NCI-H524 treated with DMSO at 0.1 percent for 48 hours (cell line): Measurements from ENCODE around the gene CDH8.
"Not testable (repeated sequence)": the region's sequence is repeated elsewhere in the genome, so short reads cannot be mapped to it uniquely, and the experiment has no call there.

ENCODE experiments used
- DNase-seq: peaks from one replicate; lab custom pipeline; 2025; lab: John Stamatoyannopoulos, UW

CDH8 gene

DNA sequence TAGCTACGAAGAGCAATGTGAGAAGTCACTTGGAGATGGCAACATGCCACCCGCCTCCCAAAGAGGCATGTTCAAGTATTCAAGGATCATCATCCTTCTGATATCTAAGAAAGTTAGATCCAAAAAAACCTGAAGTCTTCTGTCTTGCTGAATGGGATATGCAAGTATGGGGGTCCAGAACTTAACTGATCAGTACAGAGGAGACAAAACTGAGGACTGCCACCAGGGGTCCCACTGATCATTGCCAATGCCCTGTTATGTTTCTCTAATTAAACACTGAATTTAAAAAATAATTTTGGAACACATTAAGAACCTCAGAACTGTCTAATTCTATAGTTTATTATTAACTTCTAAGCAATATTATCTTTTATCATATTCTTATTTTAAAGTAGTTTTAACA, 99.7 kb downstream of the CDH8 start:
- no peak for DNase-seq

DNA sequence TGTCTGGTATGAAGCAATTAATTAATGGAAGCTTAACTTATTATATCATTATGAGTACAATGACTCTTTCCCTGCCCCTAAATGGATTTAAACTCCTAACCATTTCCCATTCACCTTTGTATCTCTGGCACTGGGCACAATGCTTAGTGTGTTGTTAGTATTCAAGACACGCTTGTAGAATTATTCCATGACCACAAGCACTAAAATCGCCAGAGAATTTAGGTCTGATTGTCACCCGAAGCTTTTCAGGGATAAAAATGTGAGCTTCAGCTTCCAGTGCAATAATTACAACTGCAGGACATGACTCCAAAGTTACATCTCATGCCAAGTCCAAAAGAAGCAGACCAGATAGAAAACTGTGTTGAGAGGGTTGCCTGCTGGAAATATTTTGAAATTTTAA, 101.6 kb downstream of the CDH8 start:
- no peak for DNase-seq

DNA sequence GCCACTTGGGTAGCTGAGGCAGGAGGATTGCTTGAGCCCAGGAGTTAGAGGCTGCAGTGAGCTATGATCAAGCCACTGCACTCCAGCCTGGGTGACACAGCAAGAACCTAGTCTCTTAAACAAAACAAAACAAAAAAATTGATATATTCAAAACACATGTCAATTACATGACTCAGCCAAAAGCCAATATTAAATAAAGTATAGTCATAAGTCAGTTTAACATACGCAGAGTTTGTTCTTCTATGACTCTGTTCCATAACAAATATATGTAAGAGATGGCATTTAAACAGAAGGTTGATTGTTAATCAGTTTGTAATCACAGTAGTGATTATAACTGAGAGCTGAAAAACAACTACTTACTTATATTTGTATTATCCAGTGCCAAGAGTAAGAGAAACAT, 106.5 kb downstream of the CDH8 start:
- no peak for DNase-seq

GRCh38 chr16:61926766-61927165, 109.5 kb downstream of the CDH8 start:
- DNase-seq = no peak

DNA sequence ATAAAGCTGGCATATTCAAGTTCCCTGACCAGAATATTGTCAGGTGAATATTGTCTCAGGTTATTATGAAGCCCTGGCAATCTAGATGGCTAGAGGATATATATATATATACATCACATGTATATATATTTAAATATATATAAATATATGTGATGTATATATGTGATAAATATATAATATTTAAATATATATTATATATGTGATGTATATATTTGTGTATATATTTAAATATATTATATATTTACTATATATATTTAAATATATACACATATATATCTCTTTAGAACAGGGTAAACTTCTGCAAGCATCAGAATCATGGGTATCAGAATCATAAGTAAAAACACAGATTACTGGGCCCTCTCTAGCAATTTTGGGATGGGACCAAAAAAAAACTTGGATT, 112.6 kb downstream of the CDH8 start:
- DNase-seq = no peak

GRCh38 chr16:61921373-61921772, 114.9 kb downstream of the CDH8 start:
- no peak for DNase-seq

GRCh38 chr16:61917865-61918826, 118.1 kb downstream of the CDH8 start:
- DNase-seq = not testable (repeated sequence)

DNA sequence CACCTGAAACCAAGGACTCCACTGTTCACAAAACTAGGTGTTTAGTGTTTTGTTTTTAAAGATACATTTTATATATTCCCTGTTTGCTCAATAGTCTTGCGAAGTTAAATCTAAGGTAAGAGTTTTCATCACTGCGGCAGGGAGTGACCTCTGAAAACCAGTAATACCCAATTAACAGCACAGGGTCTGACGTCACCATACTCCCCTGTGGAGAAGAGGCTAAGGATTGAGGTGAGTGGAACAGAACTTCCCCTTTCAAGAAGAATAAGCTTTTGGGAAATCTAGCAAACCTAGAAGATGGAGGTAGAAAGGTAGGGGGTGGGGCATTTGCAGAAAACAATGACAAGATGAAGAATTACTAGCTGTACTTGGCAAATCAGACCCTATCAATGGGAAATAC, 120.7 kb downstream of the CDH8 start:
- no peak for DNase-seq

GRCh38 chr16:61909074-61909473, 127.2 kb downstream of the CDH8 start:
- no peak for DNase-seq

- no peak for DNase-seq
Measured at GRCh38 chr16:61908426-61908825, 127.8 kb downstream of the CDH8 start.

DNA sequence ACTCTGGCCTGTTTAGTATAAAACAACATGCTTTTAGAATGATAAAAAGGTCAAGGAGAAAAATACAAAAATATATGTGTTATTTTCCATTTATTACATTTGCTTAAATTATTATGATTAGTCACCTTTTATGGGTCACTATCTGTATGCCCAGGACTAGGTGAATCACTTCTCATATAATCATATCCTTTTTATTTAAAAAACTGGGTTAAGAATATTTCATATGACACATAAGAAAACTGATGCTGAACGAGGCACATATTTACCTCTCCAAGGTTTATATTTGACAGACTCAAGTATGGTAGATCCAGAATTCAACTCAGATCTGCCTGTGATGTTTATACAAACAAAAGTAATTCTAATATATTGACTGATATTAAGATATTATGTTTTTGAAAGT, 134.5 kb downstream of the CDH8 start:
- DNase-seq = no peak

GRCh38 chr16:61900482-61900881, 135.8 kb downstream of the CDH8 start:
- no peak for DNase-seq

GRCh38 chr16:61897657-61898056, 138.6 kb downstream of the CDH8 start:
- no peak for DNase-seq

GRCh38 chr16:61892531-61892930, 143.7 kb downstream of the CDH8 start:
- no peak for DNase-seq

- no peak for DNase-seq
Measured at GRCh38 chr16:61891460-61891859, 144.8 kb downstream of the CDH8 start.

DNA sequence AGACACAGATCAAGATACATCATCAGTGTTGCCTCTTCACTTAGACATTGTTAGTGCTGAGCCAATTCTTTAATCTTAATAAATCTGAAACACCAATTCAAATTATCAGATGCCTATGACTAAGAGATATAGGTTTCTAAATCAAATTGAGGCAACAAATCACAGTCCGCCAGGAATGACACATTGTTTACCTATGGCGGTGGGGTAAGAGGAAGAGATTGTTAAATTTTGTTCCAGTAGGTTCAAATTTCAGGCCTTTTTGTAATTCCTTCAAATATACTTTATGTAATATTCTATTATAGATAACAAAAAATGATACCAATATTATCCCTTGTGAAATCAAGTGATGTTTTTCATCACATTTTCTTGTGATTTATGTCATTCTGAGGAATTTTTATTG, 145.9 kb downstream of the CDH8 start:
- no peak for DNase-seq

DNA sequence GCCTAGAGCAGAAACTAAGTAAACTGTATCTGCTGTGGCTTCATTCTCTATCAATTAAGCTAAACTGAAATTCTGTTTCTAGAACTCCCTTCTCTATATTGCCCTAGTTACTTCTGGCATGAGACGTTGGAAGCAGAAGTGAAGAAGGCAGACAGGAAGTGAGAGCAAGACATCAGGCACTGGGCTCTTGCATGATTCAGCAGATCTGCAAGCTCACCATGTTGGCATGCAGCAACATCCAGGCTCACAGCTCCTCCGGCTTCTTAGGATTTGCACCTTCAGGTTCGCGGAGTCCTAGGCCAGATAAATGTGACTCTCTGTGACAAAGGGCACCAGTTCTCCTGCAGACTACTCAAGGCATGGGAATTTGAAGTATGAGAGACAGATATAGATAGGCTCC, 148.3 kb downstream of the CDH8 start:
- no peak for DNase-seq

DNA sequence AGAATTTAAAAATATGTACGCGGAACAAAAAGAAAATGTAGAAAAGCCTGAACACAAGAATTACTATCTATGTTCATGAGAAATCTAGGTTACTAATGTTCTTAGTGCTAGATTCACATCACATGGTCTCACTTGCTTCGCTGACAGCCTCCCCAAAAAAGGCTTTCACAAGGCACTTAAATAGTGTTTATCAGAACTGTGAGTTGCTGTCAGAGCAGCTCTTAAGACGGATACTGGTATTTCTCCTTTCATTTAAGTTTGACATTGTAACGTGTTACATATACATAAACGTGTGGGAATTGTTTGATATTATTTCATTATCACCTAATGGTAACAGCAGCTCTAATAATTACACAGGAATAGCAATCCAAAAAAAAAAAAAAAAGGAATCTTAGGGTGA, 150.9 kb downstream of the CDH8 start:
- no peak for DNase-seq

- no peak for DNase-seq
Measured at GRCh38 chr16:61879306-61879705, 156.9 kb downstream of the CDH8 start.

- no peak for DNase-seq
Measured at GRCh38 chr16:61877436-61877835, 158.8 kb downstream of the CDH8 start.

DNA sequence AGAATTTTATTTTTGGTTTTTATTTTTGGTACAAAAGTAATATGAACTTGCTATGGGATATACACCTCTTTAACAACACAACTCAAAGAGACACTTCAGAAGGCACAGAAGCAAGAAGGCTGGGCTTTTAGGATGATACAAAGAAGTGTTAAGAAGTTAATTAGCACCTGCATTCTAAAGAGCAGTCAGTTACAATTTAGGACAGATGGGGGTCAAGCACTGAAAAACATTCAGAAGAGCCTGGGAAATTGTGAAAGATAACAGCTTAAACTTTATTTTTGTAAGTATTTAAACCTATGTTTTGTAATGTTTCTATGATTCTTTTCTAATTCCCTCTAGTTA, 163.5 kb downstream of the CDH8 start:
- no peak for DNase-seq

- DNase-seq = no peak
Measured at GRCh38 chr16:61871837-61872777, 164.1 kb downstream of the CDH8 start.
